NB4 (cell line): ENCODE data around the gene WSCD2.

ENCODE experiments used
- DNase-seq: peaks from one replicate; pipeline ENCODE4 v3.0.0; 2010; ENCODE audit warnings: low read depth
- H3K4me3 ChIP-seq: one replicate; pipeline ENCODE4 v1.5.1; 2011; ENCODE audit warnings: mild to moderate bottlenecking, low read depth, low read length, moderate library complexity
- MYC ChIP-seq: IDR thresholded peaks from 2 replicates; pipeline ENCODE4 v1.6.1; 2011; ENCODE audit warnings: low read depth, low read length
- POLR2A ChIP-seq: IDR thresholded peaks from 2 replicates; pipeline ENCODE4 v1.6.1; 2011; ENCODE audit warnings: mild to moderate bottlenecking; ENCODE audit not compliant: insufficient read length; ENCODE audit errors: extremely low read depth
- TF ChIP-seq, protein P1 (sequence below): IDR thresholded peaks from one replicate; pipeline ENCODE4 v1.5.1; 2012; ENCODE audit warnings: low read depth, low read length
- TF ChIP-seq, protein P2 (sequence below): IDR thresholded peaks from 2 replicates; pipeline ENCODE4 v1.6.1; 2011; ENCODE audit warnings: low read depth, low read length

WSCD2 gene

DNA sequence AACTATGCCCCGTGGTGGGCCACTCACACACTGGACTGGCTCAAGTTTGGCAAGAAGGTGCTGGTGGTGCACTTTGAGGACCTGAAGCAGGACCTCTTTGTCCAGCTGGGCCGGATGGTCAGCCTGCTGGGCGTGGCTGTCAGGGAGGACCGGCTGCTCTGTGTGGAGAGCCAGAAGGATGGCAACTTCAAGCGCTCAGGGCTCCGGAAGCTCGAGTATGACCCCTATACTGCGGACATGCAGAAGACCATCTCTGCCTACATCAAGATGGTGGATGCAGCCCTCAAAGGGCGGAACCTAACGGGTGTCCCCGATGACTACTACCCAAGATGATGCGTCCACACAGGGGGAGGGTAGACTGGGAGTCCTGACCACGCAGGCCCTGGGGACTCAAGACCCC lies 118.9 kb downstream of the WSCD2 start:
- no peak overlapping the region for H3K4me3 ChIP-seq
- TF ChIP-seq, protein P1, sequence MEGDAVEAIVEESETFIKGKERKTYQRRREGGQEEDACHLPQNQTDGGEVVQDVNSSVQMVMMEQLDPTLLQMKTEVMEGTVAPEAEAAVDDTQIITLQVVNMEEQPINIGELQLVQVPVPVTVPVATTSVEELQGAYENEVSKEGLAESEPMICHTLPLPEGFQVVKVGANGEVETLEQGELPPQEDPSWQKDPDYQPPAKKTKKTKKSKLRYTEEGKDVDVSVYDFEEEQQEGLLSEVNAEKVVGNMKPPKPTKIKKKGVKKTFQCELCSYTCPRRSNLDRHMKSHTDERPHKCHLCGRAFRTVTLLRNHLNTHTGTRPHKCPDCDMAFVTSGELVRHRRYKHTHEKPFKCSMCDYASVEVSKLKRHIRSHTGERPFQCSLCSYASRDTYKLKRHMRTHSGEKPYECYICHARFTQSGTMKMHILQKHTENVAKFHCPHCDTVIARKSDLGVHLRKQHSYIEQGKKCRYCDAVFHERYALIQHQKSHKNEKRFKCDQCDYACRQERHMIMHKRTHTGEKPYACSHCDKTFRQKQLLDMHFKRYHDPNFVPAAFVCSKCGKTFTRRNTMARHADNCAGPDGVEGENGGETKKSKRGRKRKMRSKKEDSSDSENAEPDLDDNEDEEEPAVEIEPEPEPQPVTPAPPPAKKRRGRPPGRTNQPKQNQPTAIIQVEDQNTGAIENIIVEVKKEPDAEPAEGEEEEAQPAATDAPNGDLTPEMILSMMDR, result no peak
- TF ChIP-seq, protein P2, sequence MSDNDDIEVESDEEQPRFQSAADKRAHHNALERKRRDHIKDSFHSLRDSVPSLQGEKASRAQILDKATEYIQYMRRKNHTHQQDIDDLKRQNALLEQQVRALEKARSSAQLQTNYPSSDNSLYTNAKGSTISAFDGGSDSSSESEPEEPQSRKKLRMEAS, result no peak
- no peak for TF ChIP-seq MYC
- TF ChIP-seq POLR2A, result no peak
- no peak for DNase-seq

DNA sequence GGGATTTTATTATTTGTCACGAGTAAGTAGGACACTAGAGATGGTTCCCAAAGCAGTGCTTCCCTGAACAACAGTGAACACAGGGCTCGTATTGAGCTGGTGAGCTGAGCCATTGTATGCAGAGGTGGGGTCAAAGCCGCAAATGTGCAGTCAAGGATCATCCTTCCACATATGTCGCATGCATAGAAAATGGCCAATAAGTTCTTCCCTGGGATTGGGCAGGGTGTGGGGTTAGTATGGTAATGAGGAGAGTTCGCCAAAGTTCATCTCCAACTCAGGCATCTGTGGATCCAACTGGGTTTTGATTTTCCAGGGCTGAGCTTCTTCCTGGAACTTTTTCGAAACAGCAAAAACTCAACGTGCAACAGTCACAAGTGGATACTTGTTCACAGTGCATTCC lies 123.4 kb downstream of the WSCD2 start:
- DNase-seq, result no peak
- no peak overlapping the region for H3K4me3 ChIP-seq
- no peak for TF ChIP-seq MYC
- TF ChIP-seq, protein P1, result no peak
- no peak for TF ChIP-seq POLR2A
- TF ChIP-seq, protein P2, result no peak

DNA sequence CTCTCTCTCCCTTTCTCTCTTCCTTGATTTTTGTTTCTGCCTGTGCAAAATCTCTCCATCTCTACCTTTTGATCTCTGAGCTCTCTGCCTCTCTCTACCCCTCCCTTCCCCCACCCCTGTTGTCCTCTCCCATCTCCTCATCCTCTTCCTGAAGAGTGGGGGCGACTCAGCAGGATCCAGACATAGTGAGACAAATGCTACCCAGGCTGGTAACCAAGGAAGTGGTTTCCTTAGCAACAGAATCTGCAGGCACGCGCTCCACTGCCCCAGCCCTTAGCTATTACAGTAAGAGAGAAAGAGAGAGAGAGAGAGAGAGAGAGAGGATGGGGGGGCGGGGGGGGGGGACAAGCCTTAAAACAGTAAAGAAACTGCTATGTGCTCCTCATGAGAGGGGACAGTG lies 124.5 kb downstream of the WSCD2 start:
- TF ChIP-seq MYC (no peak), POLR2A (no peak)
- TF ChIP-seq, protein P2, result no peak
- TF ChIP-seq, protein P1, result no peak
- no peak overlapping the region for H3K4me3 ChIP-seq
- DNase-seq, result no peak

DNA sequence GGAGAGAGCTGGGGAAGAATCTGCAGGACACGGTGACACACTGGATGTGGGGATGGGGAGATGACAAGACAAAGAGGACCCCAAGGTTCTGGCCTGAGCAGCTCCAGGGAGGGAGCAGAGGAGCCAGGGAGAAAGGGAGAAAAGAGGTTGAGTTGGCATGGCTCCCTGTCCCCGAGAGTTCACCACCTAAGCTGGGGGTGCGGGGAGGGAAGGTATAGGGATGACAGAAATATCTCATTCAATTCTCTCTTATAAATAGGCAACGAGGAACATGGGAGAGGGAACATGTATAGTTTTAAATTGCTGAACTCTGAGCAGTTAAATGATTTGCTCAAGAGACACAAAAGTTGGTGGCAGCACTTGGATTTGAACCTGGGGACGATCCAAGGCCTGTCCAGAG lies 124.9 kb downstream of the WSCD2 start:
- no peak for DNase-seq

DNA sequence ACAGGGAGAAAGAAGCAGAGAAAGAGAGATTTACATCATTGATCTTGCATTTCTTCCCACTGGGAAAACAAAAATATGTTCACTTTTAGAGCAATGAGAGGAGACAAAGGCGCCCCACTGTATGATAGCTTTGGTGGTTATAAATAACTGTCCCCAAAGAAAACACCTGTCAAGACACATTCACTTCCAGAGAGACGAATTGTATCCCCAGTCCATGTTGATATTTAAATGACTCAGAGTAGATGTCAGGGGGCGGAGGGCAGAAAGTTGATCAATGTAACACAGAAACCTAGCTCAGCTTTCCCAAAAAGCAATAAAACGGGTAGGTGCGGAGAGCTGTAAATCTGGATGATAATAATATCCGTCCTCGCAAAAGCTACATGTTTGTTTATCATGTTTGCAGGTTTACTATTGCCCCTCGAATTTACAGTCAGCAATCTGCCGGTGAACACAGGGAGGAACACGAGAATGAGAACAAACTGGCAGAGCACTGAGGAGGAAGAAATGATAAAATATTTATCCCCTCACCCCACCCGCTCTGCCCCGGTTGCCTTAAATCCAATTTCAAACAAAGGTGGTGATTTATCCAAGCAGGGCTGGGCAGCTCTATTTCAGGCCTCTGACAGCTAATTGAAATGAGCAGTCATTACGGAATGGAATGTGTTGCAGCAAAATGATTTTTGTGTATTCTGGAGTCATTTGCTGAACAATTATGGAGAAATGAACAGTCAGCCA lies 125.6 kb downstream of the WSCD2 start:
- TF ChIP-seq, protein P1, result no peak
- TF ChIP-seq, protein P2, result no peak
- H3K4me3 ChIP-seq, result no peak overlapping the region
- DNase-seq, result no peak

More for the DNA sequence above, 124.9 kb downstream of the WSCD2 start:
- TF ChIP-seq POLR2A (no peak), MYC (no peak)
- TF ChIP-seq, protein P2, result no peak
- TF ChIP-seq, protein P1, result no peak
- no peak overlapping the region for H3K4me3 ChIP-seq
